Measurements from ENCODE around the gene PCAT7.

PCAT7 gene

GRCh38 chr9:94603259-94604160 lies 48.6 kb downstream of the PCAT7 start:
- DNase-seq (ENCODE audit: low read depth), result peak; percentile 32

GRCh38 chr9:94606646-94607422 lies 52.0 kb downstream of the PCAT7 start:
- no peak for DNase-seq (ENCODE audit: low read depth)

- DNase-seq (ENCODE audit: low read depth), result no peak
Observed at GRCh38 chr9:94607423-94607691, 52.5 kb downstream of the PCAT7 start.

GRCh38 chr9:94610181-94610606 lies 55.3 kb downstream of the PCAT7 start:
- no peak for DNase-seq (ENCODE audit: low read depth)

DNA sequence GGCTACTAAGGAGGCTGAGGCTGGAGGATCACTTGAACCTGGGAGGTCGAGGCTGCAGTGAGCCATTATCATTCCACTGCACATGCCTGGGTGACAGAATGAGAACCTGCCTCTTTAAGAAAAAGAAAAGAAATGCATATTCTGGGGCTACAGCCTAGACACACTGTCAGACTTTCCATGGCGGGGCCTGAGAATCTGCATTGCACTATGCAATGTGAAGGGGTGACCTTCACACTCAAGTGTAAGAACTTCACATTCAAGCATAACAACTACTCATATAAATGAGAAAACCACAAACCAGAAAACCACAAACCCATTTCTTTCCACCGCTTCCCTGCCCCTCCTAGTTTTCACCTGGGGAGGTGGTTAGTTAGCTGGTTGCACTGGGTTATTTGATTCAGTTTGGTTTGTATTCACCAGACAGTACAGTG lies 56.8 kb downstream of the PCAT7 start:
- no peak for DNase-seq (ENCODE audit: low read depth)

- DNase-seq (ENCODE audit: low read depth), result no peak
Observed at GRCh38 chr9:94612071-94612470, 57.2 kb downstream of the PCAT7 start.

DNA sequence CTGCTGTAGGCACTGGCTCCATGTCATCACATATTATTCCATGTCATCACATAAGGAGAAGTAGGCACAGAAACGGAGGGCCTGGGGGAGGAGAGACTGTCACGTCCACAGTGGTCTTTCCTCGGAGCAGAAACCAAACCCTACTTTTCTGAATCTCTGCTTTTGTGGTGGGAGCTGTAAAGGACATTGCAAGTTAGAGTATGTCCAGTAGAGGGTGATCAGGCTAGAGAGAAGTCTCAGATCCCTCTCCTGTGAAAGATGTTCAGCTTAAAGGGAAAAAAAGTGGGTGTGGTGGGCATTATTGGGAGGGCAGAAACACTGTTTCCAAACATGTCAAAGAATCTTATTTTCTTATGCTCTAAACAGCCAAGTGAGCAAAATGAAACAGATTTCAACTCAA lies 58.1 kb downstream of the PCAT7 start:
- no peak for DNase-seq (ENCODE audit: low read depth)

GRCh38 chr9:94619026-94619425 lies 64.1 kb downstream of the PCAT7 start:
- no peak for DNase-seq (ENCODE audit: low read depth)

Measured in GM04504 (cell line).